ENCODE data around the gene LCN6. TPM values are rescaled to one million over a fixed set of nuclear protein-coding genes. Genes with fewer than 3 reads are reported as not detected.

Gene LCN6
- total RNA-seq, 4 donors from 2014 or later, result 4.0 to 8.3 (median 5.9) TPM

- no peak for TF ChIP-seq POLR2A (IDR thresholded peaks at IDR 0.05)
- no peak for TF ChIP-seq EP300 (IDR thresholded peaks at IDR 0.05)
- TF ChIP-seq POLR2AphosphoS5 (IDR thresholded peaks at IDR 0.05), result no peak
- no peak for TF ChIP-seq CTCF (IDR thresholded peaks at IDR 0.05)
- 71% methylated on average over 7 of the region's 7 CpGs for WGBS
- Histone ChIP-seq H3K4me1 (peaks cover 82% of the 10 kb centered on the region), H3K36me3 (peaks cover 48% of the 10 kb centered on the region), H3K4me3 (no peak overlapping the region), H3K9me3 (no peaks in the 10 kb centered on the region), H3K27me3 (no peaks in the 10 kb centered on the region), H3K27ac (no peak overlapping the region)
- no peak for DNase-seq (ENCODE audit: low spot score in 2 of 2)
Measured at GRCh38 chr9:136724772-136725171, 23.6 kb downstream of the LCN6 start.

GRCh38 chr9:136723989-136724388 is 24.3 kb downstream of the LCN6 start:
- TF ChIP-seq POLR2AphosphoS5 (IDR thresholded peaks at IDR 0.05) (no peak), CTCF (IDR thresholded peaks at IDR 0.05) (no peak), EP300 (IDR thresholded peaks at IDR 0.05) (no peak), POLR2A (IDR thresholded peaks at IDR 0.05) (no peak)
- H3K27me3 ChIP-seq, result no peaks in the 10 kb centered on the region
- no peak overlapping the region for H3K4me3 ChIP-seq
- peaks cover 48% of the 10 kb centered on the region for H3K36me3 ChIP-seq
- H3K9me3 ChIP-seq, result no peaks in the 10 kb centered on the region
- no peak for DNase-seq (ENCODE audit: low spot score in 2 of 2)
- H3K4me1 ChIP-seq, result peaks cover 83% of the 10 kb centered on the region
- 97% methylated on average over 8 of the region's 8 CpGs for WGBS
- H3K27ac ChIP-seq, result no peak overlapping the region

GRCh38 chr9:136723362-136723976 is 24.9 kb downstream of the LCN6 start:
- H3K9me3 ChIP-seq, result no peaks in the 10 kb centered on the region
- peaks cover 48% of the 10 kb centered on the region for H3K36me3 ChIP-seq
- H3K27me3 ChIP-seq, result no peaks in the 10 kb centered on the region
- no peak for TF ChIP-seq CTCF (IDR thresholded peaks at IDR 0.05)
- TF ChIP-seq POLR2A (IDR thresholded peaks at IDR 0.05), result no peak
- no peak for TF ChIP-seq POLR2AphosphoS5 (IDR thresholded peaks at IDR 0.05)
- TF ChIP-seq EP300 (IDR thresholded peaks at IDR 0.05), result no peak
- 89% methylated on average over 3 of the region's 32 CpGs for WGBS
- no peak overlapping the region for H3K4me3 ChIP-seq
- H3K27ac ChIP-seq, result no peak overlapping the region
- DNase-seq (ENCODE audit: low spot score in 2 of 2), result no peak
- peaks cover 78% of the 10 kb centered on the region for H3K4me1 ChIP-seq

- H3K4me1 ChIP-seq, result peaks cover 74% of the 10 kb centered on the region
Measured at GRCh38 chr9:136722969-136723356, 25.4 kb downstream of the LCN6 start.

More at GRCh38 chr9:136722969-136723356, 25.4 kb downstream of the LCN6 start:
- H3K27ac ChIP-seq, result no peak overlapping the region
- no peak for DNase-seq (ENCODE audit: low spot score in 2 of 2)
- no peaks in the 10 kb centered on the region for H3K9me3 ChIP-seq
- peaks cover 48% of the 10 kb centered on the region for H3K36me3 ChIP-seq
- no peak for TF ChIP-seq POLR2A (IDR thresholded peaks at IDR 0.05)
- TF ChIP-seq CTCF (IDR thresholded peaks at IDR 0.05), result no peak
- no peak for TF ChIP-seq POLR2AphosphoS5 (IDR thresholded peaks at IDR 0.05)
- TF ChIP-seq EP300 (IDR thresholded peaks at IDR 0.05), result no peak
- H3K4me3 ChIP-seq, result no peak overlapping the region
- WGBS, result 86% methylated on average over 22 of the region's 24 CpGs
- no peaks in the 10 kb centered on the region for H3K27me3 ChIP-seq

Data from suprapubic skin (tissue), 4 donors.